ENCODE data around the gene POU2F3. TPM values are rescaled to one million over a fixed set of nuclear protein-coding genes. Genes with fewer than 3 reads are reported as not detected.

The POU2F3 gene
- total RNA-seq, 1 donor from 2014 or later, result not detected

- no peaks in the 10 kb centered on the region for H3K4me1 Mint-ChIP-seq (ENCODE audit: low read depth, unreplicated experiment)
- peaks cover 4% of the 10 kb centered on the region for H3K27me3 Mint-ChIP-seq (ENCODE audit: unreplicated experiment)
- H3K36me3 Mint-ChIP-seq (ENCODE audit: unreplicated experiment), result no peaks in the 10 kb centered on the region
- TF ChIP-seq, protein P1, sequence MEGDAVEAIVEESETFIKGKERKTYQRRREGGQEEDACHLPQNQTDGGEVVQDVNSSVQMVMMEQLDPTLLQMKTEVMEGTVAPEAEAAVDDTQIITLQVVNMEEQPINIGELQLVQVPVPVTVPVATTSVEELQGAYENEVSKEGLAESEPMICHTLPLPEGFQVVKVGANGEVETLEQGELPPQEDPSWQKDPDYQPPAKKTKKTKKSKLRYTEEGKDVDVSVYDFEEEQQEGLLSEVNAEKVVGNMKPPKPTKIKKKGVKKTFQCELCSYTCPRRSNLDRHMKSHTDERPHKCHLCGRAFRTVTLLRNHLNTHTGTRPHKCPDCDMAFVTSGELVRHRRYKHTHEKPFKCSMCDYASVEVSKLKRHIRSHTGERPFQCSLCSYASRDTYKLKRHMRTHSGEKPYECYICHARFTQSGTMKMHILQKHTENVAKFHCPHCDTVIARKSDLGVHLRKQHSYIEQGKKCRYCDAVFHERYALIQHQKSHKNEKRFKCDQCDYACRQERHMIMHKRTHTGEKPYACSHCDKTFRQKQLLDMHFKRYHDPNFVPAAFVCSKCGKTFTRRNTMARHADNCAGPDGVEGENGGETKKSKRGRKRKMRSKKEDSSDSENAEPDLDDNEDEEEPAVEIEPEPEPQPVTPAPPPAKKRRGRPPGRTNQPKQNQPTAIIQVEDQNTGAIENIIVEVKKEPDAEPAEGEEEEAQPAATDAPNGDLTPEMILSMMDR (IDR thresholded peaks at IDR 0.05; ENCODE audit: partially characterized antibody, unreplicated experiment), result no peak
- no peak overlapping the region for H3K27ac Mint-ChIP-seq (ENCODE audit: unreplicated experiment)
- no peak for DNase-seq
- H3K9me3 Mint-ChIP-seq (ENCODE audit: unreplicated experiment), result peaks cover 3% of the 10 kb centered on the region
- no peak overlapping the region for H3K4me3 Mint-ChIP-seq (ENCODE audit: unreplicated experiment)
Measured at GRCh38 chr11:120289426-120289825, 49.5 kb downstream of the POU2F3 start.

- Mint-ChIP-seq H3K9me3 (ENCODE audit: unreplicated experiment) (peaks cover 3% of the 10 kb centered on the region), H3K4me1 (ENCODE audit: low read depth, unreplicated experiment) (no peaks in the 10 kb centered on the region), H3K27ac (ENCODE audit: unreplicated experiment) (no peak overlapping the region), H3K4me3 (ENCODE audit: unreplicated experiment) (no peak overlapping the region), H3K27me3 (ENCODE audit: unreplicated experiment) (peaks cover 4% of the 10 kb centered on the region), H3K36me3 (ENCODE audit: unreplicated experiment) (no peaks in the 10 kb centered on the region)
- no peak for DNase-seq
- TF ChIP-seq, protein P1 (IDR thresholded peaks at IDR 0.05; ENCODE audit: partially characterized antibody, unreplicated experiment), result no peak
Measured at GRCh38 chr11:120290956-120291355, 51.0 kb downstream of the POU2F3 start.

DNA sequence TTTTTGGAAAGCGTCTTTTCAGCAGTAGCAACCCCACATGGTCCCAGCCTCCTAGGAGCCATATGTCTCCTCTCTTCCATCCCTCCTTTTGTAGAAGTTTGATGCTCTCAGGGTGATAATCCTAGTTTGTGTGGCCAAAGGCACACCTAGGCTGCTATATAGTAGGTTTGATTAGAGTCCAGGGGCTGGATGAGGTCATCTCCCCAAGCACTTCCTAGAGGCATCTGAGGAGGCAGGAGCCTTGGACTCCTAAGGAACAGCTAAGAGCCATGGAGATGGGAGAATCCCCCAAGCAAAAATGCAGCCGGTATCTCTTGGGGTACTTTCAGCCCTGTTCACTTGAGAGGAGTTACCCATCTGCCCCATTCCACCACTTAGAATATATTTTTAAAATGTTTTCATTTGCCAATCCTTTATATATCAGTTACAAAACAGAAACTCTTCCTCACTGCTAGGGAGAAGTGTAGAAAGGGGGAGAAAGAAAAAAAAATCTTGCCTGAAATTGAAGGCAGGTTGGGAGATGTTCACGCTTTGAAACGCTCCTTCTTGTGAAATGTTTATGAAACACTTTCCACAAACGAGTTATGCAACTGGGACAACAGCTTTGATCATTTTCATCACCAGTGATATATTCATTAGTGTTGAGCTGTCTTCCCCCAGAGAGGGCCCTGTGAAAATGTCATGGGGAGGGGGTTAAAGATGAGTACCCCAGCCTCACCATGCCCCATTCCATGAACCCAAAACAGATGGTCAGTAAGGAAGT lies 53.3 kb downstream of the POU2F3 start:
- DNase-seq, result no peak
- no peak overlapping the region for H3K4me3 Mint-ChIP-seq (ENCODE audit: unreplicated experiment)
- TF ChIP-seq, protein P1 (IDR thresholded peaks at IDR 0.05; ENCODE audit: partially characterized antibody, unreplicated experiment), result no peak
- no peaks in the 10 kb centered on the region for H3K4me1 Mint-ChIP-seq (ENCODE audit: low read depth, unreplicated experiment)
- H3K36me3 Mint-ChIP-seq (ENCODE audit: unreplicated experiment), result no peaks in the 10 kb centered on the region
- H3K9me3 Mint-ChIP-seq (ENCODE audit: unreplicated experiment), result peaks cover 3% of the 10 kb centered on the region
- peaks cover 4% of the 10 kb centered on the region for H3K27me3 Mint-ChIP-seq (ENCODE audit: unreplicated experiment)
- no peak overlapping the region for H3K27ac Mint-ChIP-seq (ENCODE audit: unreplicated experiment)

GRCh38 chr11:120294096-120294495 lies 54.2 kb downstream of the POU2F3 start:
- Mint-ChIP-seq H3K9me3 (ENCODE audit: unreplicated experiment) (peaks cover 3% of the 10 kb centered on the region), H3K4me1 (ENCODE audit: low read depth, unreplicated experiment) (no peaks in the 10 kb centered on the region), H3K27me3 (ENCODE audit: unreplicated experiment) (peaks cover 4% of the 10 kb centered on the region), H3K4me3 (ENCODE audit: unreplicated experiment) (no peak overlapping the region), H3K36me3 (ENCODE audit: unreplicated experiment) (no peaks in the 10 kb centered on the region), H3K27ac (ENCODE audit: unreplicated experiment) (no peak overlapping the region)
- TF ChIP-seq, protein P1 (IDR thresholded peaks at IDR 0.05; ENCODE audit: partially characterized antibody, unreplicated experiment), result no peak
- DNase-seq, result no peak

DNA sequence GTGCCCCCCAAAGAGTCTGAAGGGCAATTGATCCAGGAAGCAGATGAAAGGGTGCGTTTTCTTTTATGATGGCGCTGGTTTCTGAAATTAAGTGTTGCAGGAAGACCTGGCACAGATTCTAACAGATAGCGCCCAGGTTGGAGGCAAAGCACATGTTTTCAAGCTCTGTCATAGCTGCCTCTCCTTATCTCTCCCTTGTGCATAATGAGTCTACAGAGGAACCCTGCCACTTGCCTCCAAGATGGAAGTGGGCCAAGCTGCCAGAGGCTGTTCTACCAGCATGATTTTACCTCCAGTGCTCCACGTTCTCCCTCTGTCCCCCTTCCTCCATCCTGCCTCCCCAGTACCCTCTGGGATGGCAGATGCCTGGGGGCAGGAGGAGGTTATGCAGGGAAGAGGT lies 55.2 kb downstream of the POU2F3 start:
- Mint-ChIP-seq H3K27ac (ENCODE audit: unreplicated experiment) (no peak overlapping the region), H3K27me3 (ENCODE audit: unreplicated experiment) (peaks cover 4% of the 10 kb centered on the region), H3K9me3 (ENCODE audit: unreplicated experiment) (no peaks in the 10 kb centered on the region), H3K4me3 (ENCODE audit: unreplicated experiment) (no peak overlapping the region), H3K36me3 (ENCODE audit: unreplicated experiment) (no peaks in the 10 kb centered on the region), H3K4me1 (ENCODE audit: low read depth, unreplicated experiment) (no peaks in the 10 kb centered on the region)
- no peak for DNase-seq
- TF ChIP-seq, protein P1 (IDR thresholded peaks at IDR 0.05; ENCODE audit: partially characterized antibody, unreplicated experiment), result no peak

Data from glutamatergic neuron (in vitro differentiated cells).